ENCODE results near the gene GLIS1. TPM values are rescaled to one million over a fixed set of nuclear protein-coding genes. Genes with fewer than 3 reads are reported as not detected.

Gene GLIS1
- total RNA-seq, 4 donors from 2014 or later: 0.16 to 0.27 TPM; not detected in 2

- 100% methylated on average over 1 of the region's 7 CpGs; no CpG with 5 or more reads in 1 of the 2 donors for WGBS, 2 donors (ENCODE audit: low coverage in 1 of 2)
- no peak for ATAC-seq
- Histone ChIP-seq H3K27ac (no peak overlapping the region), H3K4me3 (no peak overlapping the region), H3K27me3 (no peaks in the 10 kb centered on the region), H3K9me3 (no peaks in the 10 kb centered on the region), H3K4me1 (peaks cover 0 to 6% (median 0%) of the 10 kb centered on the region in 3 donors), H3K36me3 (no peaks in the 10 kb centered on the region)
- TF ChIP-seq CTCF (IDR thresholded peaks at IDR 0.05) (no peak), POLR2AphosphoS5 (IDR thresholded peaks at IDR 0.05) (no peak), POLR2A (IDR thresholded peaks at IDR 0.05) (no peak), EP300 (IDR thresholded peaks at IDR 0.05) (no peak)
These were observed 228.7 kb downstream of the GLIS1 start for GRCh38 chr1:53510215-53510614.

- TF ChIP-seq POLR2AphosphoS5 (IDR thresholded peaks at IDR 0.05) (no peak), POLR2A (IDR thresholded peaks at IDR 0.05) (no peak), CTCF (IDR thresholded peaks at IDR 0.05) (no peak), EP300 (IDR thresholded peaks at IDR 0.05) (no peak)
- Histone ChIP-seq H3K27me3 (no peaks in the 10 kb centered on the region), H3K27ac (no peak overlapping the region), H3K36me3 (no peaks in the 10 kb centered on the region), H3K9me3 (no peaks in the 10 kb centered on the region), H3K4me3 (no peak overlapping the region), H3K4me1 (peaks cover 0 to 6% (median 0%) of the 10 kb centered on the region in 3 donors)
- ATAC-seq: no peak
- WGBS, 2 donors (ENCODE audit: low coverage in 1 of 2): 91% methylated on average over 4 of the region's 13 CpGs; no CpG with 5 or more reads in 1 of the 2 donors
These were observed 229.2 kb downstream of the GLIS1 start for GRCh38 chr1:53509775-53510174.

- 70 to 77% methylated on average over 4 to 6 of the region's 23 CpGs for WGBS, 2 donors (ENCODE audit: low coverage in 1 of 2)
- H3K27me3 ChIP-seq: no peaks in the 10 kb centered on the region
- no peak overlapping the region for H3K27ac ChIP-seq
- H3K4me3 ChIP-seq: no peak overlapping the region
- ATAC-seq: no peak
- no peaks in the 10 kb centered on the region for H3K36me3 ChIP-seq
- no peaks in the 10 kb centered on the region for H3K9me3 ChIP-seq
- TF ChIP-seq EP300 (IDR thresholded peaks at IDR 0.05) (no peak), POLR2A (IDR thresholded peaks at IDR 0.05) (no peak), POLR2AphosphoS5 (IDR thresholded peaks at IDR 0.05) (no peak), CTCF (IDR thresholded peaks at IDR 0.05) (no peak)
- peaks cover 0 to 6% (median 0%) of the 10 kb centered on the region in 3 donors for H3K4me1 ChIP-seq
These were observed 229.8 kb downstream of the GLIS1 start for GRCh38 chr1:53508991-53509666.

GRCh38 chr1:53508056-53508990 lies 230.6 kb downstream of the GLIS1 start:
- WGBS, 2 donors (ENCODE audit: low coverage in 1 of 2): 91 to 94% methylated on average over 6 to 7 of the region's 22 CpGs
- no peak for ATAC-seq
- no peak for TF ChIP-seq CTCF (IDR thresholded peaks at IDR 0.05)

More at GRCh38 chr1:53508056-53508990, 230.6 kb downstream of the GLIS1 start:
- no peak overlapping the region for H3K27ac ChIP-seq
- no peaks in the 10 kb centered on the region for H3K27me3 ChIP-seq
- peaks cover 0 to 6% (median 0%) of the 10 kb centered on the region in 3 donors for H3K4me1 ChIP-seq
- no peak overlapping the region for H3K4me3 ChIP-seq
- no peaks in the 10 kb centered on the region for H3K36me3 ChIP-seq
- H3K9me3 ChIP-seq: no peaks in the 10 kb centered on the region
